GM21515 (cell line): ENCODE measurements around the gene C14orf119.
"Not testable (repeated sequence)": the region's sequence is repeated elsewhere in the genome, so short reads cannot be mapped to it uniquely, and the experiment has no call there.

Source experiments
- ATAC-seq: cut with Tn5 transposase; IDR thresholded peaks from one replicate; pipeline ENCODE4 v1.9.1; 2021; ENCODE audit not compliant: unreplicated experiment

Gene C14orf119

DNA sequence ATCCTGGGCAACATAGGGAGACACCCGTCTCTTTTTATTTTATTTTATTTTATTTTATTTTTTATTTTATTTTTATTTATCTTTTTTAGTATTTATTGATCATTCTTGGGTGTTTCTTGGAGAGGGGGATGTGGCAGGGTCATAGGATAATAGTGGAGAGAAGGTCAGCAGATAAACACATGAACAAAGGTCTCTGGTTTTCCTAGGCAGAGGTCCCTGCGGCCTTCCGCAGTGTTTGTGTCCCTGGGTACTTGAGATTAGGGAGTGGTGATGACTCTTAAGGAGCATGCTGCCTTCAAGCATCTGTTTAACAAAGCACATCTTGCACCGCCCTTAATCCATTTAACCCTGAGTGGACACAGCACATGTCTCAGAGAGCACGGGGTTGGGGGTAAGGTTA lies 12.3 kb downstream of the C14orf119 start:
- not testable (repeated sequence) for ATAC-seq

DNA sequence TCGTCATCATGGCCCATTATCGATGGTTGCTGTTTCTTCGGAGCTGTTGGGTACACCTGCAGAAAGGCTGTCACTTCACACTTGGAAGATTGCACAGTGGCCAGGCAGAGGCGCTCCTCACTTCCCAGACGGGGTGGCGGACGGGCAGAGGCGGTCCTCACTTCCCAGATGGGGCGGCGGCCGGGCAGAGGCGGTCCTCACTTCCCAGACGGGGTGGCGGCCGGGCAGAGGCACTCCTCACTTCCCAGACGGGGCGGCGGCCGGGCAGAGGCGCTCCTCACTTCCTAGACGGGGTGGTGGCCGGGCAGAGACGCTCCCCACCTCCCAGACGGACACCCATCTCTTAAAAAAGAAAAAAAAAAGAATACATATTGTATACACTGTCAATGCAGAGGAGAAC lies 12.9 kb downstream of the C14orf119 start:
- not testable (repeated sequence) for ATAC-seq

DNA sequence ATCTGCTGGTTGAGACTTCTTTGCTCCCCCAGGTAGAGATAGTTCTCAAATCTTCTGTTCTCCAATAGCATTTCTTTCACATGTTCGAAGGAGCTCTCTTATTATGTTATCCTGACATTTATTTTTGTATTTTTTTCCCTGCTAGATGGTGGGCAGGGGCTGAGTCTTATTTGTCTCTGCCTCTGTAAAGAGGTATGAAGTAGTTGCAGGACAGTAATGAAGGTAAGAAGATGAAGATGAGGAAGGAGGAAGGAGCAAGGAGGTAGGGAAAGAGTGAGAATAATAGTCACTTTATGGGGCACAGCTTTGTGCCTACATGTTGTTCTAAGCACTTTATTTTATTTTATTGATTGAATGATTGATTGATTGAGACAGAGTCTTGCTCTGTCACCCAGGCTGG lies 14.5 kb downstream of the C14orf119 start:
- no peak for ATAC-seq

DNA sequence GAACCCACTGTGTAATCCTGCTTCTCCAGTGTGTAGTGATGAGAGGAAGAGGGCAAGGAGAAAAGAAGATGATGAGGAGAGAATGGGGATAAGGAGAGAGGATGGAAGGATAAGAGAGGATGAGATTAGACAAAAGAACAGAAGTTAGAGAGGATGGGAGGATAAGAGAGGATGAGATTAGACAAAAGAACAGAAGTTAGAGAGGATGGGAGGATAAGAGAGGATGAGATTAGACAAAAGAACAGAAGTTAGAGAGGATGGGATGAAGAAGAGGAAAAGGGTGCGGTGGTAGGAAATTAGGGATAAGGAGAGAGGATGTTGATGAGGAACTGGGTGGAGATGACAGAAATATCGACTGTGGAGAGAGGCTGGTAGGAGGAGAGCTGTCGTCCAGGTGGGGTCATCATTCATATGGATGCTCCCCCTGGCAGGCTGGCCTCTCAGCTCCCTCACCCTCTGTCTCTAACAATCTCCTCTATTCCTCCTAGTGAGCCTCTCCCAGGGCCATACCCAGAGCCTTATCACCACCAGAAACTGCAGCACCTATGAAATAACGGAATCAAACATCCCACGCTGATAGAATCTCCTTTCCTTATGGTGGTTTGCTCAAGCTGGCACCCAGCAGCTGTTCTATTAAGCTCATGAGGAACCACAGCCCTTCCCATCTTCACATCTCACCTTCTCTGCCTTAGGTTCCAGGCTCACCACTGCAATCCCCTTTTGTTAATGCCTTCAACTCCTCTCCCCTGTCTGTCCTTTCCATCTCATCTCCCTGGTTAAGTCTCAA lies 15.5 kb downstream of the C14orf119 start:
- ATAC-seq, result no peak

DNA sequence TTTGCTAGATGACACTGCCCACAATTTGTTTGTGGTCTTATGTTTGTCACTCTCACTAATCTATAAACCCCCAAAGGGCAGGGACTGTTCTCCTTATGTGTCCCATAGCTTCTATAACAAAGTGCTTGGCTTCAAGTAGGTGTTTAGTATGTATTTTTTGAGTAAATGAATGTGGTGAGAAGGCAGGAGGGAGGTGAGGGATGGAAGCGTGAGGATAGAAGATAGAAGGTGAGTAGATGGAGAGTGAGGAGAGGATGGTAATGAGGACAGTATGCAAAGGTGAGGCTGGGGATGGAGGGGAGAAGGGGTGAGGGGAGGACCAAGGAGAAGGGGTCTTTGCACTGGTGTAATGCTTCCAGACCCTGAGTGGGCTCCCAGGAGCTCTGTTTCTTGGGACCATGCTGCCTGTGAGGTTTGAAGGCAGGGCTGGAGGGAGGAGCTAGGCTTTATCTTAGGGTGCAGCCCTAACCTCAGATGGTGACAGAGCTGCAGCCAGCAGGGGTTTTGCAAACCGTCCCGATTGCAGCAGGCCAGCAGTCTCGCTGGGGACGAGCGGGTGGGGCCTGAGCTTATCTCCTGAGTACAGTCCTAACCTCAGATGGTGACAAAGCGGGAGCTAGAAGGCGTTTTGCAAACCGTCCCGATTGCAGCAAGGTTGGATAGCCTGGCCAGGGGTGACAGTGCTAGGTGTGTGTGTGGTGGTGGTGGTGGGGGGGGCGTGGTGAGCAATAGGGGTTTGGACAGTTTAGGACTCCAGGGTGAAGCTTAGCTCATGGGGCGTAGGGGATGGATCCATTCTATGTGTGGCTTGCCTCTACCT lies 17.3 kb downstream of the C14orf119 start:
- ATAC-seq, result no peak

DNA sequence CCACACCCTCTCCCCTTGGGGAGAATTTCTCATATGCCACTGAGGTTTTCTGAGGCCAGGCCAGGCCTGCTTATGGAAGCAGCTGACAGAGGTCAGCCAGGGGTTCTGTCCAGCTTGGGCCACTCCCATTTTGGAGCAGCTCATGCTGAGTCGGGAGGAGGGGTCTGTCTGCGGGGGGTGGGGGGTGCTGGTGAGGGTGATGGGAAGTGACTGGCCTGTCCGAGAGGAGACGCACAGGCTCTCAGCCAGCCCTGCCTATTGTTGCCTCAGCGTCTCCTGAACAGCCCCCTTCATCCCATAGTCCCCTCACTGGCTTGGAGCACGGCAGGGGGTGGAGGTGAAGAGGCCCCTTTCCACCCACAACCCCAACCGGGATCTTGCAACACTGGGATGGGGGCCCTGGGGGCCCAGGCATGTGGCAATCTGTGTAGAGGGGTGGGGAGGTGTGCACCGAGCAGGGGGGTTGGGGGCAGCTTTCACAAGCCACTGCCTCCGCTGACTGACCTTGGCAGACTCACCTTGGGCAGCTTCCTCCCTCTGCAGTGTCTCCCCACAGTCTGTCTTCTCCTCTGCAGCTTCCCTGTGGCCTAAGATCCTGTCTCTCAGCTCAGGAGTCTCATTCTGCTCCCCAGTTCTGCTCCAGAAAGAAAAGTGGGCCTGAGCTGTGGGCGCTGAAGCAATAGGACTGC lies 18.3 kb downstream of the C14orf119 start:
- ATAC-seq, result no peak

DNA sequence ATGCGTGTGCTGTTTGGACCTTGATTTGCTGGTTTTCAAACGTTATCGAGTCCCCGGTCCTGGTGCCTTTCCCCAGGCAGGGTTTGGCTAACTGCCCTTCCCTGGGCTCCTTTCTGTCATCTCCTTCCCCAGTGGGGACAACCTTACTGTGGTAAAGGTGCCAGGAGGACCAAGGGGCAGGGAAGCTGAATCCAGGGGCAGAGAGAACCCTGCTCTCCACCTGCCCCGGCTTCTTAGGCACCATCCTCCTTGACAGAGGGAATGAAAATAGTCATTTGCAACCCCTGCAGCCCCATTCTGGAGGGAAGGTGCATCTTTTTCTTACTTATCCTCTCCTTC lies 18.8 kb downstream of the C14orf119 start:
- ATAC-seq, result no peak

DNA sequence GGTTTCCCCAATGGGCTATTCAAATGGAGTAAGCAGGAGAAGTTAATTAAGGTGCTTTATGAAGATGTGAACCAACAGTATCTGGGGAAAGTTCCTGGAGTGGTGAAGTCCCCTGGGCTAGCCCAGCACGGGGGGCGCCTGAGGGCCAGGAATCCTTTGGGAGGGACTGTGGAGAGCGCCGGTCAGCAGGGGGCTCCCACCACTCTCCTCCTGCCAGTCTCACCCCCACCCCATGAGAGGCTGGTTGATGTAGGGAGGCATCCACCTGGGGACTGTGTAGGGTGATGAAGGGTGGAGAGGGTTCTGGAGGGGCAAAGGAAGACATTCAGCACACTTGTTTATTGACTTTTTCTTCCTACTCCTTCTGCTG lies 19.3 kb downstream of the C14orf119 start:
- ATAC-seq, result no peak

- no peak for ATAC-seq
Observed at GRCh38 chr14:23115039-23115731, 19.9 kb downstream of the C14orf119 start.

GRCh38 chr14:23115918-23116317 lies 20.6 kb downstream of the C14orf119 start:
- no peak for ATAC-seq

DNA sequence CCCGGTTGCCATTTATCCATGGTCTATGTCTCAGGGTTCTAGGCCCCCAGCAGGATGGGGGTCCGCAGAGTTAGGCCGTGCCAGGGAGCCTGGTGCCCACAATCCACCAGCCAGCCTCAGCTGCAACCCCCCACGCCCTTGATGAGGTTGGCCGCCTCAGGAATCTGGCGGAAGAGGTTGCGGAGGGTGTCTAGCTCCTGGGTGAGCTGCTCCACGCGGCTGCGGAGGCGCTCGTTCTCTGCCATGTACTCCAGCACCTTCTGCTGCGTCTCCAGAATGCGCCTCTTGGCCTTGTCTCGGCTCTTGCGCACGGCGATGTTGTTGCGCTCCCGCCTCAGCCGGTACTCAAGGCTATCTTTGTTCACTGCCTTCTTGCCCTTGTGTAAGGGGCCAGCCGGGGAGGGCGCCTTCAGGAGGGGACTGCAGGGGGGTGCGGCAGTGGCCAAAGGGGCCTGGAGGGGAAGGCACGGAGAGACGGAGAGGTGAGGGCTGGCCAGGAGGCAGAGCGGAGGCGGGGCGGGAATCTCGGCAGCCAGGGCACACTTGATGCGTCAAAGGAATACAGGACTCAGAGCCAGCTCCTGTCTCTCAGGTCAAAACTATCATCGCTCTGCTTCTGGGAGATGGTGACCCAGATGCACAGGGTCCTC lies 22.2 kb downstream of the C14orf119 start:
- ATAC-seq, result no peak

DNA sequence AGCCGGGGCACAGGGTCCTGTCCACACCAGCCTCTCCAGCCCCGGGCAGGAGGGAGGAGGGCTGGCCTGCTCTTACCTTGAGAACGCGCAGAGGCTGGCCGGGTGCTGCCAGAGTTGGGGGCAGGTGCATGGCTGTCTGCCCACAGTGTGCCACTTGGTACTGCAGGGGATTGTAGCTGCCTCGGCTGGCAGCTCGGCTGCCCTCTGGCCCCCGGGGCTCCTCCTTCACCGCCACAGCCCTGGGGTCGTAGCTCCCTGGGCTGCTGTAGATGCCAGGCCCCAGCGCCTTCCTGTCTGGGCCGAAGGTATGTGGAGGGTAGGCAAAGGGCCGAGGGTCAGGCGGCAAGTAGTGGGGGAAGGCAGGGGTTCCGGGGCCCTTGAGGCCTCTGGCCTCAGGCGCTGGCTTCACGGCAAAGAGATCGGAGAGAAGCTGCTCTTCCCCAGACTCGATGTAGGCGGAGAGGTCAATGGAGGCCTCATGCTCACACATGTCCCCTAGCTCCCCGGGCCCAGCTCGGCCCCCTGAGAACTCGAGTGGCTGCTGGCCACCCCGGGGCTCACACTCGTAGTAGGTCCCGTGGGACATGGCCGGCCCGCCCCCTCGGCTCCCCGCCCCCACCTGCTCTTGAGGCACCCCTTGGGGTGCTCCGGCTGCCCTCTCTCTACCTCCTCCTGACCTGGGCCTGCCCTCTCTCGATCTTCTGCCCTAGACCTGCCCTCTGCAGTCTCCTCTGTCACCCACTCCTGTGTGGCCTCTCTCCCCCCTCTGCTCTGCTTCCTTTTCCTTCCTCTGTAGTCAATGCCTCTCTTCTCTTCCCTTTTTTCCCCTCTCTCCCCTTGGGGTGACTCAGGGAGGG lies 23.4 kb downstream of the C14orf119 start, which contains the start of gene CEBPE:
Gene CEBPE, minus strand, starts transcription at position 750 of the 857 bp plus-strand sequence. Its CDS starts 164 bp downstream, at position 586.
- ATAC-seq, result no peak

DNA sequence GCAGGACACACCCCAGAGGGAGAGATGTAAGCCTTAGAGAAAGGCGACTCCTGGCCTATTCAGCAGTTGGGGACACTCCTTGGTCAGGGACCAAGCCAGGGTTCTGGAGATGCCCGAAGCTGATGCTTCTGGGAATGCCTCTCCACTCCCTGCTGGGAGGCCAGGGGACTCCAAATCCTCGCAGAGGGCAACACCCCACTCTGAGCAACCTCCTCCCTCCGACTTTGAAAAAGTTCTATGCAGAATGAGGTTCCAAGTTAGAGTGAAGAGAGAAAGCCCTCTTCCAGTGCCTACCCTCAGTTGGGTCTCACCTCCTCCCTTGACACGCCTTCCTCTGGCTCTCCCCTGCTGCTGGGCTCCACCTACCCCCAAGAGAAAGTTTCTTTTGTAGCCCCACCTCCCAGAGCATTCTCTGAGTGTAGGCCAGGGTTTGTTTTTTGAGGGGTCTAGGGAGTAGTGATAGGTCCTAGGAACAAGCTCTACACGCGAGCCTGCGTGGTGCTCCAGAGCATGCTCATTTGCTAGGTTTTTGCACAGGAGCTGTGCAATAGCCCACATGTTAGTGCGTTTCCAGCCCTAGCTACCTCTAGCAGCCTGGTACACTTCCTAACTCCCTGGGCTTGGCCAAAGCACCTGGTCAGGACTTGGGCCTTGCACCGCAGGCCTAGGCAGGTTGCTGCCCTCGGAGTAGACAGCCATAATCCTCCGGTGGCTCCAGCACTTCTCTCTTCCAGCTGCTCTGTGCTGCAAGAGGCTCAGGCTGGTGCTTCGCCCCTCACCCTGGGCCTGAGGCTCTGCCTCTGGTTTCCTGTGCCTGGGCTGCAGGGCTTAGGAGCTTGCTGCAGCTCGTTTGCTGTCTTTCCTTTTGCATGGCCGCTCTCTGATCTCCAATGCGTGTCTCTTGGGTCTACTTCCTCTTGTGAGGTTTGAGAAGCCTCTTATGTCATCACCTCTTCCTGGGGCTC lies 24.3 kb downstream of the C14orf119 start:
- no peak for ATAC-seq

- peak; percentile 70 for ATAC-seq
Observed at GRCh38 chr14:23120541-23121251, 25.4 kb downstream of the C14orf119 start.

- no peak for ATAC-seq
Observed at GRCh38 chr14:23121361-23121771, 26.1 kb downstream of the C14orf119 start.

DNA sequence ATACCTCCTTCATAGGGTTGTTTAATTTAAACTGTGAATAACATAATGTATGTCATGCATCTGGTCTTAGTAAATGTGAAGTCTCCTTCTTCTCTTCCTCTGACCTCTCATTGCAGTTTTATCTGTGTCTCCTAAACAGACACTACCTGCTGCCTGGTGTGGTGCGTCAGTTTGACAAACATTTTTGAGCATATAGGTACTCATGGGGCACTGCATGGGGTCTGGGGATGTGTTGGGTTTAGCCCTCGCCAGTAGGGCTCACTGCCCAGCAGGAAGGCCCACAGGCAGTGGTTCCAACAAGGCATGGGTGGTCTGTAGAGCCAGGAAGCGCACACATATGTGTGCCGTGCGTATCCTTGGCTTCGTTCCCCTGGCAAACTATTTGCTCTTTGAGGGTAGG lies 26.8 kb downstream of the C14orf119 start:
- no peak for ATAC-seq

DNA sequence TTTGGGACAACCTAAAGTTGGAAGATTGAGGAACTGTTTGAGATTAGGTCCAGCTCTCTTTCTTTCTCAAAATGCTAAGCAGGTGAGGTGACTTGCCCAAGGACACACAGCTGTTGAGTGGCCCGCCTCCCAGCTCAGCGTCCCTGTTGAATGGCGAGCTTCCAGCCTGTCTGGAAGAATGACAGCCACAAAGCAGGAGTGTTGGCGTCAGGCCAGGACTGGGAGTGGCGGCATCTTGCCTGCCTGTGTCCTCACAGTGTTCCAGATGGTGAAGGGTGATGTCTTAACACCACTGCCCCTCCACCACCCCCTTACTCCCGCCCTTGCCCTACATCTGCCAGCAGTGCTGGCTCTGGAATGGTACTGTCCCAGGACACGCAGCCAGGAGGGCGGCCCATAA lies 28.1 kb downstream of the C14orf119 start:
- ATAC-seq, result no peak
